Spleen (tissue), 11 donors: Measurements from ENCODE around the gene DDX41. TPM values are rescaled to one million over a fixed set of nuclear protein-coding genes. Genes with fewer than 3 reads are reported as not detected.
A peak's percentile ranks its signal among the peaks of the same experiment; 100 is the strongest.

Experiments used
- DNase-seq: peaks from one replicate; pipeline ENCODE4 v3.0.0-alpha.2; 2020
- H3K27ac ChIP-seq, 8 donors: fragments of 200-600 bp; sonication (generic) in 7 of 8; 1 replicate in 4 of 8; 2 replicates in 4 of 8; pipeline versions ENCODE4 v1.5.0 to v1.8.0; 2016 to 2021; ENCODE audit warnings: inconsistent platforms in 4 of 8, mild to moderate bottlenecking in 4 of 8, moderate library complexity in 1 of 8
- H3K27me3 ChIP-seq, 7 donors: fragments of 200-600 bp; sonication (generic) in 6 of 7; replicated peaks in 1 of 7; 1 replicate in 4 of 7; 2 replicates in 3 of 7; pipeline versions ENCODE4 v1.5.0 to v1.8.0; 2016 to 2021; ENCODE audit warnings: inconsistent platforms in 3 of 7, mild to moderate bottlenecking in 1 of 7
- H3K36me3 ChIP-seq, 6 donors: fragments of 200-600 bp; sonication (generic) in 5 of 6; 1 replicate in 4 of 6; 2 replicates in 2 of 6; pipeline versions ENCODE4 v1.5.0 to v1.8.0; 2016 to 2021; ENCODE audit warnings: inconsistent platforms in 2 of 6
- H3K4me1 ChIP-seq, 6 donors: fragments of 200-600 bp; sonication (generic) in 5 of 6; 1 replicate in 3 of 6; 2 replicates in 3 of 6; pipeline versions ENCODE4 v1.5.0 to v1.8.0; 2016 to 2021; ENCODE audit warnings: inconsistent platforms in 3 of 6
- H3K4me3 ChIP-seq, 8 donors: fragments of 200-600 bp; sonication (generic) in 7 of 8; 1 replicate in 4 of 8; 2 replicates in 4 of 8; pipeline versions ENCODE4 v1.5.0 to v1.8.0; 2016 to 2021; ENCODE audit warnings: inconsistent platforms in 4 of 8, mild to moderate bottlenecking in 4 of 8, moderate library complexity in 2 of 8
- H3K9me3 ChIP-seq, 8 donors: fragments of 200-600 bp; sonication (generic) in 7 of 8; 1 replicate in 4 of 8; 2 replicates in 4 of 8; pipeline versions ENCODE4 v1.5.0 to v1.8.0; 2016 to 2021; ENCODE audit warnings: inconsistent platforms in 4 of 8
- POLR2A ChIP-seq, 3 donors: fragments of 450-650 bp; IDR thresholded peaks; one replicate each; pipeline ENCODE4 v1.5.1; 2017; ENCODE audit warnings: antibody characterized with exemption in 3 of 3, mild to moderate bottlenecking in 1 of 3
- POLR2AphosphoS5 ChIP-seq, 3 donors: sonication (generic); formaldehyde crosslinking; IDR thresholded peaks; one replicate each; pipeline ENCODE4 v1.5.1; 2017; ENCODE audit warnings: antibody characterized with exemption in 3 of 3
- WGBS, 5 donors: extraction: QIAGEN DNeasy Blood & Tissue Kit in 3 of 5; methylation state at CpG; one replicate each; pipeline versions ENCODE4 v1.1.5 to v1.1.7; 2013 to 2018; 5-methylcytosine and 5-hydroxymethylcytosine counted together
- intact Hi-C: fragments of 100-400 bp; cut with DNase I; formaldehyde crosslinking; loops from one replicate; pipeline ENCODE4 v1.15.0; 2023; ENCODE audit warnings: low total_unique reads
- polyA plus RNA-seq, 3 donors: library from polyadenylated mRNA; stranded (reverse); fragments of 200-250 nt; gene quantifications; one replicate each; pipeline ENCODE4 v1.2.1, GENCODE V29; 2013
- total RNA-seq, 7 donors: library from RNA; depleted of rRNA in 3 of 7; stranded (reverse); fragments of >200 nt in 3 of 7; fragmentation: NEBNext Ultra II Directional in 4 of 7; extraction: Animal tissue kit (Norgen Biotek cat#: 25700) in 4 of 7; gene quantifications; one replicate each; pipeline versions ENCODE4 v1.1.0 to v1.2.1, GENCODE V29; 2016 to 2021
- TF ChIP-seq, protein P1 (sequence below), 11 experiments: fragments of 200-600 bp in 7 of 11; fragments of 450-650 bp in 4 of 11; sonication (generic) in 4 of 11; IDR thresholded peaks in 8 of 11; conservative IDR thresholded peaks in 3 of 11; 1 replicate in 7 of 11; 2 replicates in 4 of 11; pipeline versions ENCODE4 v1.4.0 to v1.8.0; 2016 to 2021; ENCODE audit warnings: antibody characterized with exemption in 11 of 11, inconsistent platforms in 4 of 11, mild to moderate bottlenecking in 1 of 11
- donor health status: healthy with polysubstance abuse.
- donor health status: DM: no; HTN: no; CAD: no; lungs with moderate emphysema.
- donor health status: DM: no; HTN: no; CAD: no.
- donor health status: Bipolar disorder and iron deficiency.
- donor health status: healthy.
- donor health status: DM: no; HTN: no; CAD: no.
- donor health status: DM: yes; HTN: yes; CAD: no.

Gene DDX41
- total and polyA plus RNA-seq, 10 donors: 68.9 to 126 (median 92.4) TPM

GRCh38 chr5:177483994-177484901 lies 32.5 kb downstream of the DDX41 start:
- Histone ChIP-seq H3K4me3 (no peak overlapping the region), H3K9me3 (no peaks in the 10 kb centered on the region), H3K27me3 (no peaks in the 10 kb centered on the region), H3K27ac (no peak overlapping the region), H3K4me1 (peaks cover 9 to 19% (median 13%) of the 10 kb centered on the region in 6 donors), H3K36me3 (peaks cover 0 to 83% (median 41%) of the 10 kb centered on the region in 6 donors)
- peak; percentile 63 for DNase-seq
- TF ChIP-seq, protein P1, sequence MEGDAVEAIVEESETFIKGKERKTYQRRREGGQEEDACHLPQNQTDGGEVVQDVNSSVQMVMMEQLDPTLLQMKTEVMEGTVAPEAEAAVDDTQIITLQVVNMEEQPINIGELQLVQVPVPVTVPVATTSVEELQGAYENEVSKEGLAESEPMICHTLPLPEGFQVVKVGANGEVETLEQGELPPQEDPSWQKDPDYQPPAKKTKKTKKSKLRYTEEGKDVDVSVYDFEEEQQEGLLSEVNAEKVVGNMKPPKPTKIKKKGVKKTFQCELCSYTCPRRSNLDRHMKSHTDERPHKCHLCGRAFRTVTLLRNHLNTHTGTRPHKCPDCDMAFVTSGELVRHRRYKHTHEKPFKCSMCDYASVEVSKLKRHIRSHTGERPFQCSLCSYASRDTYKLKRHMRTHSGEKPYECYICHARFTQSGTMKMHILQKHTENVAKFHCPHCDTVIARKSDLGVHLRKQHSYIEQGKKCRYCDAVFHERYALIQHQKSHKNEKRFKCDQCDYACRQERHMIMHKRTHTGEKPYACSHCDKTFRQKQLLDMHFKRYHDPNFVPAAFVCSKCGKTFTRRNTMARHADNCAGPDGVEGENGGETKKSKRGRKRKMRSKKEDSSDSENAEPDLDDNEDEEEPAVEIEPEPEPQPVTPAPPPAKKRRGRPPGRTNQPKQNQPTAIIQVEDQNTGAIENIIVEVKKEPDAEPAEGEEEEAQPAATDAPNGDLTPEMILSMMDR (IDR thresholded peaks at IDR 0.05 in 8 of 11, conservative IDR thresholded peaks at IDR 0.05 in 3 of 11): no peak
- TF ChIP-seq POLR2A (IDR thresholded peaks at IDR 0.05) (no peak), POLR2AphosphoS5 (IDR thresholded peaks at IDR 0.05) (peak in 1 of 3 donors; percentile 38)
- intact Hi-C loops: no loop called here
- 89 to 95% (median 92%) methylated on average over 22 of the region's 22 CpGs for WGBS, 5 donors

GRCh38 chr5:177483042-177483441 lies 33.7 kb downstream of the DDX41 start:
- Histone ChIP-seq H3K4me3 (no peak overlapping the region), H3K27me3 (no peaks in the 10 kb centered on the region), H3K4me1 (peaks cover 16 to 30% (median 25%) of the 10 kb centered on the region in 6 donors), H3K27ac (no peak overlapping the region), H3K9me3 (no peaks in the 10 kb centered on the region), H3K36me3 (peaks cover 0 to 71% (median 29%) of the 10 kb centered on the region in 6 donors)
- intact Hi-C loops: no loop called here
- WGBS, 5 donors: 94 to 97% (median 95%) methylated on average over 9 of the region's 9 CpGs
- no peak for TF ChIP-seq POLR2AphosphoS5 (IDR thresholded peaks at IDR 0.05)
- no peak for TF ChIP-seq POLR2A (IDR thresholded peaks at IDR 0.05)
- TF ChIP-seq, protein P1 (IDR thresholded peaks at IDR 0.05 in 8 of 11, conservative IDR thresholded peaks at IDR 0.05 in 3 of 11): no peak
- peak; percentile 35 for DNase-seq

DNA sequence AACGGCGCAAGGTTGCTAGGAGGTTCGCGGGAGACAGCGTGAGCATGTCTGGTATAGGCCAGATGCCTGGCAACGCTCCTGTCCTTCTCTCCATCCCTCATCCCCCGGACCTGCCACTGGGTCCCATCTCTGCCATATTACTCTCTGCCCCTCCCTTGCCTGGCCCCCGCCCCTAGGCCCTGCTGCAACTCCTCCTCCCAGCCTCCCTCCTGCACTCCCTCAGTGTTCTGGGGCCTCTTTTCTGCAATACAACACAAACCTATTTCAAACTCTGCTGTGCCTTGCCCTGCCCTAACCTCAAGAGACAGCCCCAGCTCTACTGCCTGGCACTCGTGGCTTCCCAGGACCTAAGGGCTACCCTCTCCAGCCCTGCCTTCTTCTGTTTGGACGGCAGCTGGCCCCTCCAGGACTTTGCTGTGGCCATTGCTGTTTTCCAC lies 34.4 kb downstream of the DDX41 start:
- Histone ChIP-seq H3K27me3 (no peaks in the 10 kb centered on the region), H3K27ac (no peak overlapping the region), H3K9me3 (no peaks in the 10 kb centered on the region), H3K36me3 (peaks cover 0 to 64% (median 22%) of the 10 kb centered on the region in 6 donors), H3K4me3 (no peak overlapping the region), H3K4me1 (peaks cover 16 to 37% (median 29%) of the 10 kb centered on the region in 6 donors)
- peak; percentile 54 for DNase-seq
- WGBS, 5 donors: 90 to 98% (median 94%) methylated on average over 10 of the region's 10 CpGs
- TF ChIP-seq POLR2AphosphoS5 (IDR thresholded peaks at IDR 0.05) (no peak), POLR2A (IDR thresholded peaks at IDR 0.05) (no peak)
- TF ChIP-seq, protein P1 (IDR thresholded peaks at IDR 0.05 in 8 of 11, conservative IDR thresholded peaks at IDR 0.05 in 3 of 11): no peak
- intact Hi-C loops: no loop called here

DNA sequence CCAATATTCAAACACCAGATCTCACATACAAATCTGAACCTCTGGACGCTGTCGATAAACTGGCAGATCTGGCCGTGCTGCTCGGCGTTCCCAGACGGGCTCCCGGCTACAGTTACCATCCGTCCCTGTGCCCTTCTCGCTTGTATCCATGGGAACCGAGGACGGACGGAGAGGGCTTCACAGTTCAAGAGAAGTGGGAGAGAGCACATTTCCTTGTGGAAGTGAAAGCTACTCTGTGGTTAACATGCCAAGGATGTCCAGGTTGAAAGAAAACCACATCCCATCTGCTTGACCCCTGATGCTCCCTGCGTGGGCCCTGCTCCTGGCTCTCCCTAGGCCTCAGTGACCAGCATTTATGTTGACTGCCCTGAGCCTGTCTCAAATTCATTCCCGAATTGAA lies 37.0 kb downstream of the DDX41 start:
- intact Hi-C loops: no loop called here
- DNase-seq: no peak

More for the DNA sequence above, 37.0 kb downstream of the DDX41 start:
- peaks cover 0 to 38% (median 8%) of the 10 kb centered on the region in 6 donors for H3K36me3 ChIP-seq
- H3K4me1 ChIP-seq: peaks cover 16 to 62% (median 52%) of the 10 kb centered on the region in 6 donors
- peak overlapping the region in 7 of 8 donors; percentile 24 to 75 (median 52) for H3K27ac ChIP-seq
- peak in 2 of 3 donors; percentile 6 to 18 for TF ChIP-seq POLR2AphosphoS5 (IDR thresholded peaks at IDR 0.05)
- no peak for TF ChIP-seq POLR2A (IDR thresholded peaks at IDR 0.05)
- peaks cover 0 to under 1% (median 0%) of the 10 kb centered on the region in 7 donors for H3K27me3 ChIP-seq
- 42 to 57% (median 50%) methylated on average over 14 of the region's 14 CpGs for WGBS, 5 donors
- no peak overlapping the region for H3K4me3 ChIP-seq
- H3K9me3 ChIP-seq: no peaks in the 10 kb centered on the region
